ENCODE results near the gene TOMM34.
A peak's percentile ranks its signal among the peaks of the same experiment; 100 is the strongest.

Gene TOMM34

DNA sequence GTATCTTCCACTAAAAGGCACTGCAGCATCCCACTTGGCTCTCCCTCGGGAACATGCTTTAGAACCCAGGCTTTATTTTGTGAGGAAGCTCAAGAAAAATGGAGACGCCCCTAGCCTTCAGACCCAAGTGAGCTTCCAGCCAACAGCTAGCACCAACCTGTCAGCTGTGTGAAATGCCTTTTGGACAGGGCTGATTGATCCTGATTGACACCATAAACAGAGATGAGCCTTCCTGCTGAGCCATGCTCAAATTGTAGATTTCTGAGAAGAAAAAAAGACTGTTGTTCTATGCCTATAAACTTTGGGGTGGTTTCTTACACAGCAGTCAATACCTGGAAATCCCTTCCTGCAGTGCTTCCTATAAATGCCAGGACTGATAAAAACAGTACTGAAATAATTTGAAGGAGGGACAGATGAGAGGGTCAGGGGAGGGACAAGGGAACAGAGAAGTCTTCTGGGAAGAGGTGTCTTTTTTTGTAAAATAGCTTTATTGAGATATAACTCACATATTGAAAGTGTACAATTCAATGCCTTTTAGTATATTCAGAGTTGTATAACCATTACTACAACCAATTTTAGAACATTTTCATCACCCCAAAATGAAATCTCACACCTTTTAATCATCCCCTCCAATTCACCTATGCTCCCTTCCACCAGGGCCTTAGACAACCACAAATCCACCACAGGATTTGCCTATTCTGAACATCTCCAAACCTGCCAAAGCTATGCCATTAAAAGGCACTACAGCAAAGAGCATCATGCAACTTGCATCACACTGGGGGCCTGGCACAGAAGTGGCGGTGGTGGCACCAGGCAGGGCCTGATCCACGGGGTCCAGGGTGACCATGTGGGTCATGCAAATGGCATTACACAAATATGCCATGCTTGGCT, 3.4 kb upstream of the TOMM34 start:
- H4K20me1 ChIP-seq (ENCODE audit: insufficient read depth, low read length, poor library complexity, severe bottlenecking), result peaks cover 22% of the 10 kb centered on the region
- H3K79me2 ChIP-seq (ENCODE audit: insufficient read depth, low read length), result peaks cover 38% of the 10 kb centered on the region
- H2AFZ ChIP-seq (ENCODE audit: low read length), result no peak overlapping the region
- no peak overlapping the region for H3K9ac ChIP-seq (ENCODE audit: low read depth, low read length, poor library complexity, severe bottlenecking)
- H3K36me3 ChIP-seq (ENCODE audit: insufficient read depth, low read length), result no peaks in the 10 kb centered on the region
- peaks cover 43% of the 10 kb centered on the region for H3K4me1 ChIP-seq (ENCODE audit: insufficient read depth, low read length, poor library complexity, severe bottlenecking)
- H3K9me2 ChIP-seq (replicated peaks; ENCODE audit: low read depth, low read length), result no peaks in the 10 kb centered on the region
- no peak for TF ChIP-seq EZH2phosphoT487 (IDR thresholded peaks at IDR 0.05; ENCODE audit: borderline replicate concordance)
- TF ChIP-seq, protein P1, sequence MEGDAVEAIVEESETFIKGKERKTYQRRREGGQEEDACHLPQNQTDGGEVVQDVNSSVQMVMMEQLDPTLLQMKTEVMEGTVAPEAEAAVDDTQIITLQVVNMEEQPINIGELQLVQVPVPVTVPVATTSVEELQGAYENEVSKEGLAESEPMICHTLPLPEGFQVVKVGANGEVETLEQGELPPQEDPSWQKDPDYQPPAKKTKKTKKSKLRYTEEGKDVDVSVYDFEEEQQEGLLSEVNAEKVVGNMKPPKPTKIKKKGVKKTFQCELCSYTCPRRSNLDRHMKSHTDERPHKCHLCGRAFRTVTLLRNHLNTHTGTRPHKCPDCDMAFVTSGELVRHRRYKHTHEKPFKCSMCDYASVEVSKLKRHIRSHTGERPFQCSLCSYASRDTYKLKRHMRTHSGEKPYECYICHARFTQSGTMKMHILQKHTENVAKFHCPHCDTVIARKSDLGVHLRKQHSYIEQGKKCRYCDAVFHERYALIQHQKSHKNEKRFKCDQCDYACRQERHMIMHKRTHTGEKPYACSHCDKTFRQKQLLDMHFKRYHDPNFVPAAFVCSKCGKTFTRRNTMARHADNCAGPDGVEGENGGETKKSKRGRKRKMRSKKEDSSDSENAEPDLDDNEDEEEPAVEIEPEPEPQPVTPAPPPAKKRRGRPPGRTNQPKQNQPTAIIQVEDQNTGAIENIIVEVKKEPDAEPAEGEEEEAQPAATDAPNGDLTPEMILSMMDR (conservative IDR thresholded peaks at IDR 0.05; ENCODE audit: low read length), result no peak
- H3K4me3 ChIP-seq (ENCODE audit: low read length, poor library complexity, severe bottlenecking), result no peak overlapping the region
- no peak overlapping the region for H3K4me2 ChIP-seq (ENCODE audit: low read depth, low read length, poor library complexity, severe bottlenecking)
- no peaks in the 10 kb centered on the region for H3K27me3 ChIP-seq (ENCODE audit: insufficient read depth, low read length, poor library complexity, severe bottlenecking)
- no peaks in the 10 kb centered on the region for H3K9me3 ChIP-seq (ENCODE audit: insufficient read depth, low read depth, low read length)
- no peaks in the 10 kb centered on the region for H3F3A ChIP-seq (ENCODE audit: low read depth)

- no peaks in the 10 kb centered on the region for H3K36me3 ChIP-seq (ENCODE audit: insufficient read depth, low read length)
- peaks cover 39% of the 10 kb centered on the region for H3K4me1 ChIP-seq (ENCODE audit: insufficient read depth, low read length, poor library complexity, severe bottlenecking)
- H3K27me3 ChIP-seq (ENCODE audit: insufficient read depth, low read length, poor library complexity, severe bottlenecking), result no peaks in the 10 kb centered on the region
- no peak overlapping the region for H2AFZ ChIP-seq (ENCODE audit: low read length)
- H3K79me2 ChIP-seq (ENCODE audit: insufficient read depth, low read length), result peaks cover 38% of the 10 kb centered on the region
- no peaks in the 10 kb centered on the region for H3K9me2 ChIP-seq (replicated peaks; ENCODE audit: low read depth, low read length)
- TF ChIP-seq EZH2phosphoT487 (IDR thresholded peaks at IDR 0.05; ENCODE audit: borderline replicate concordance), result no peak
- TF ChIP-seq, protein P1 (conservative IDR thresholded peaks at IDR 0.05; ENCODE audit: low read length), result no peak
- H3K9ac ChIP-seq (ENCODE audit: low read depth, low read length, poor library complexity, severe bottlenecking), result no peak overlapping the region
- no peaks in the 10 kb centered on the region for H3K9me3 ChIP-seq (ENCODE audit: insufficient read depth, low read depth, low read length)
- H4K20me1 ChIP-seq (ENCODE audit: insufficient read depth, low read length, poor library complexity, severe bottlenecking), result peaks cover 20% of the 10 kb centered on the region
- no peak overlapping the region for H3K4me3 ChIP-seq (ENCODE audit: low read length, poor library complexity, severe bottlenecking)
- H3K4me2 ChIP-seq (ENCODE audit: low read depth, low read length, poor library complexity, severe bottlenecking), result no peak overlapping the region
- no peaks in the 10 kb centered on the region for H3F3A ChIP-seq (ENCODE audit: low read depth)
Observed at GRCh38 chr20:44962483-44962882, 2.3 kb upstream of the TOMM34 start.

GRCh38 chr20:44961870-44962267, 1.7 kb upstream of the TOMM34 start:
- Histone ChIP-seq H3K36me3 (ENCODE audit: insufficient read depth, low read length) (no peaks in the 10 kb centered on the region), H3K9me2 (replicated peaks; ENCODE audit: low read depth, low read length) (no peaks in the 10 kb centered on the region), H3K4me3 (ENCODE audit: low read length, poor library complexity, severe bottlenecking) (no peak overlapping the region), H3K9ac (ENCODE audit: low read depth, low read length, poor library complexity, severe bottlenecking) (peak overlapping the region; percentile 83), H3K4me2 (ENCODE audit: low read depth, low read length, poor library complexity, severe bottlenecking) (peak overlapping the region; percentile 88), H3K79me2 (ENCODE audit: insufficient read depth, low read length) (peaks cover 38% of the 10 kb centered on the region), H4K20me1 (ENCODE audit: insufficient read depth, low read length, poor library complexity, severe bottlenecking) (peaks cover 18% of the 10 kb centered on the region), H3K9me3 (ENCODE audit: insufficient read depth, low read depth, low read length) (no peaks in the 10 kb centered on the region), H3K4me1 (ENCODE audit: insufficient read depth, low read length, poor library complexity, severe bottlenecking) (peaks cover 35% of the 10 kb centered on the region), H2AFZ (ENCODE audit: low read length) (no peak overlapping the region), H3F3A (ENCODE audit: low read depth) (no peaks in the 10 kb centered on the region), H3K27me3 (ENCODE audit: insufficient read depth, low read length, poor library complexity, severe bottlenecking) (no peaks in the 10 kb centered on the region)
- TF ChIP-seq, protein P1 (conservative IDR thresholded peaks at IDR 0.05; ENCODE audit: low read length), result no peak
- no peak for TF ChIP-seq EZH2phosphoT487 (IDR thresholded peaks at IDR 0.05; ENCODE audit: borderline replicate concordance)

All from Loucy (cell line).